ENCODE results near the gene SPRR1B.
"Not testable (repeated sequence)": the region's sequence is repeated elsewhere in the genome, so short reads cannot be mapped to it uniquely, and the experiment has no call there.

SPRR1B gene

GRCh38 chr1:153040950-153041631 is 10.1 kb downstream of the SPRR1B start, which contains the start of gene SPRR2D:
SPRR2D (minus strand) TSS chr1:153041120; CDS start chr1:153040346, 774 bp downstream.
- no peak for DNase-seq

DNA sequence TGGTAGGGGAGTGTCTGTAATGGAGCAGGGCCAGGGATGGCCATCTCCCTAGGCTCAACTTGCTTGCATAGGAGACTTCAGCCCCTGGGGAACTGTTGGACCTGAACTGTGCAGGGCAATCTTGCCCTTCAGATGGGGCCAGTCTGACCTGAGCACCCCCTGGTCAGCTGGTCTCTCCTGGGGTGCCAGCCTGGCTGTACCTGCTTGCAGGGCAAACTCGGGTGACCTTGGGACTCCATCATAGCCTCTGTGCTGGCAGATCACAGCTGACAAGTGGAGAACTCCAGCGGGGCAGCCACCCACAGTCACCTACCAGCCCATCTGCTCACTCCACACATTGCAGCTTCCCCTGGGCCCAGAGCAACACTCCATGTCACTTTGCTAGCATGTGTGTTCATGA is 18.2 kb downstream of the SPRR1B start:
- no peak for DNase-seq

- DNase-seq: not testable (repeated sequence)
These were observed 25.1 kb downstream of the SPRR1B start for GRCh38 chr1:153056111-153056510.

GRCh38 chr1:153057375-153057774 is 26.4 kb downstream of the SPRR1B start, which contains the start of gene SPRR2A:
SPRR2A (minus strand) TSS chr1:153057512; CDS start chr1:153056735, 777 bp downstream.
- no peak for DNase-seq

GRCh38 chr1:153058154-153058553 is 27.2 kb downstream of the SPRR1B start:
- no peak for DNase-seq

DNA sequence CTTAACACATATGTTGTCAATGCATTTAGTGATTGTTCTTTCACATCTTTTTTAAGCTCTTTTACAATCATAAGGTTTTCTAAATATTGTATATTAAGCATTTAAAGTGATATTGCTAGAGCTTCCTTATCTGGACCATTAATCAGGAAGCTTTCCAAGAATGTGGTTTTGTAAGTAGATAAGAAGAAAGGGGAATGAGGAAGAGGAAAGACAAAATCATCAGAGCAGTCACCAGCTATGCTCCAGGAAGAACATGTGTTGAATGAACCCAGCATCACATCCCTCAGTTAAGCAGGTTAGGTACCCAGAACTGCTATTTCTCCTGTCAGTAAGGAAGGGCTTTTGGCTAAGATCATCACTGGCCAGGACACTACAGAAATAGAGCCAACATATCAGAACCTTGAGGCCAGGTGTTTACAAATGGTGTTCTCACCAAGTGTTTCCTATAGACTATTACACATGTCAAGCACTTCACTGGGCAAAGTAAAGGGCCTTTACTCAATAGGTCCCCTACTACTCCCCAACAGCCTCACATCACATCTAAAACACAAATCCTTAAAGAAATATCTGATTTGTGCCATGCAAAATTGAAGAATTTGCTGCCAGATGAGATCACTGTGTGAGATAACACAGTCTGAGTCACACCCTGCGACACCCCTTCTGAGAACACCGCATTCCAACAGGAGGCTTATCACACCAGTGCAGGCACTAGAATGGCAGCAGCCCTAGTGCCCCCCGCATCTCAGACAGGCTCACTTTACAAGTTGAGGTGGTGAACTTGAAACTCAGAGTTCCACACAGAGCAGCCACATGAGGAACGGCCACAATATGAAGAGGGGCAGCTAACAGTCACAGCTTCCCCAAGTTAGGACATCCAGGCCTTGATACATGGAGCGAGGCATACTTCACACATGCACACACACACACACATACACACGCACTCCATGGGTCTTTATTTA is 28.1 kb downstream of the SPRR1B start:
- DNase-seq: no peak

DNA sequence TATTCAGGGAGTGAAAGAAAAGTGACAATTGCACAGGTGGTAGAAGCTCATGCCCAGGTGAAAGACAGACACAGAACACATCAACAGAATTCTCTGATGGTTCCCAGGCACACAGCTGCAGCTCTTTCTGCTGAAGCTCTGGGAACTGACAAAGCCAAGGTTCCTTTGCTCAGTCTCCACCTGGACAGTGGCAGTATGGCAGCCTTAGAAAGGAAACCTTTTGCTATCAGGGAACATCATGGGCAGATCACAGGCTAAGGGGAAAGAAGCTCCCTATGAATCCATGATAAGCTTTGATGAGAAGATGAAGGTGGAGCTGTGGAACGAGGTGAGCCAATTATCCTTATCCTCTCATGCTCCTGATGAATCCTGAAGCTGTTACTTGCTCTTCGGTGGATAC is 39.2 kb downstream of the SPRR1B start:
- no peak for DNase-seq

GRCh38 chr1:153071511-153071910 is 40.5 kb downstream of the SPRR1B start, which contains the start of gene SPRR2B:
SPRR2B (minus strand) TSS chr1:153071611; CDS start chr1:153070839, 772 bp downstream.
- no peak for DNase-seq

GRCh38 chr1:153072806-153073726 is 42.1 kb downstream of the SPRR1B start:
- DNase-seq: no peak

DNA sequence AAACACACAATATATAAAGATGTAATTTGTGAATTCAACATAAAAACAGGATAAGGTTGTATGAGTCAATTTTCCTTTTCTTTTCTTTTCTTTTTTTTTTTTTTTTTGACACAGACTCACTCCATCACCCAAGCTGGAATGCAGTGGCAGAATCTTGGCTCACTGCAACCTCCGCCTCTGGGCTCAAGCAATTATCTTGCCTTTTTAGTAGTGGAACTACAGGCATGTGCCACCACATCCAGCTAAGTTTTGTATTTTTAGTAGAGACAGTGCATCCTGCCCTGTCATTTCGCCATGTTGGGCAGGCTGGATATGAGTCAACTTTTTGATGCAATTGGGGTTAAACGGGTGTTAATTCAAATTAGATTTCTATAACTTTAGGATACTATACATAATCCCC is 50.7 kb downstream of the SPRR1B start:
- no peak for DNase-seq

Data from activated T-cell treated with anti-CD3 and anti-CD28 coated beads for 4 hours (primary cell).